HFF-Myc (cell line): ENCODE results near the gene CMIP.
A peak's percentile ranks its signal among the peaks of the same experiment; 100 is the strongest.

Experiments used
- DNase-seq: peaks from one replicate; pipeline ENCODE4 v3.0.0-alpha.2; 2011; ENCODE audit warnings: low read depth; ENCODE audit errors: extremely low read depth
- H3K4me3 ChIP-seq: replicated peaks from 2 replicates; pipeline ENCODE4 v1.5.1; 2011; ENCODE audit warnings: low read depth, mild to moderate bottlenecking, control low read depth, low read length
- CTCF ChIP-seq: IDR thresholded peaks from 2 replicates; pipeline ENCODE4 v1.5.1; 2012; ENCODE audit warnings: mild to moderate bottlenecking, low read depth, low read length, control low read depth; ENCODE audit errors: missing control alignments

The CMIP gene

GRCh38 chr16:81675662-81676061, 231.1 kb downstream of the CMIP start:
- no peak for TF ChIP-seq CTCF
- no peak for DNase-seq
- H3K4me3 ChIP-seq, result no peak overlapping the region

- no peak for DNase-seq
- no peak overlapping the region for H3K4me3 ChIP-seq
- no peak for TF ChIP-seq CTCF
Observed at GRCh38 chr16:81676066-81676882, 231.7 kb downstream of the CMIP start.

- H3K4me3 ChIP-seq, result no peak overlapping the region
- no peak for TF ChIP-seq CTCF
- peak; percentile 14 for DNase-seq
Observed at GRCh38 chr16:81676883-81677737, 232.5 kb downstream of the CMIP start.

GRCh38 chr16:81678326-81679095, 233.9 kb downstream of the CMIP start:
- H3K4me3 ChIP-seq, result no peak overlapping the region
- TF ChIP-seq CTCF, result no peak
- DNase-seq, result no peak

- DNase-seq, result no peak
- no peak for TF ChIP-seq CTCF
- H3K4me3 ChIP-seq, result no peak overlapping the region
Observed at GRCh38 chr16:81679721-81680430, 235.3 kb downstream of the CMIP start.
